HG03457 (cell line): Measurements from ENCODE around the gene ZBTB33.

Experiments used
- ATAC-seq: cut with Tn5 transposase; IDR thresholded peaks from one replicate; pipeline ENCODE4 v1.9.1; 2021; ENCODE audit warnings: moderate number of reproducible peaks; ENCODE audit not compliant: unreplicated experiment

The ZBTB33 gene

GRCh38 chrX:120304256-120304655 is 53.6 kb downstream of the ZBTB33 start:
- ATAC-seq, result no peak

- ATAC-seq, result no peak
Measured at GRCh38 chrX:120305531-120306141, 55.0 kb downstream of the ZBTB33 start.

GRCh38 chrX:120306630-120307029 is 56.0 kb downstream of the ZBTB33 start:
- ATAC-seq, result no peak
